NOMO-1 (cell line): Measurements from ENCODE around the gene ERC1.
"Not testable (repeated sequence)": the region's sequence is repeated elsewhere in the genome, so short reads cannot be mapped to it uniquely, and the experiment has no call there.

ENCODE experiments used
- DNase-seq, 2 experiments: peaks; one replicate each; lab custom pipeline; 2025; ENCODE audit not compliant: unreplicated experiment in 2 of 2; lab: John Stamatoyannopoulos, UW

Gene ERC1

DNA sequence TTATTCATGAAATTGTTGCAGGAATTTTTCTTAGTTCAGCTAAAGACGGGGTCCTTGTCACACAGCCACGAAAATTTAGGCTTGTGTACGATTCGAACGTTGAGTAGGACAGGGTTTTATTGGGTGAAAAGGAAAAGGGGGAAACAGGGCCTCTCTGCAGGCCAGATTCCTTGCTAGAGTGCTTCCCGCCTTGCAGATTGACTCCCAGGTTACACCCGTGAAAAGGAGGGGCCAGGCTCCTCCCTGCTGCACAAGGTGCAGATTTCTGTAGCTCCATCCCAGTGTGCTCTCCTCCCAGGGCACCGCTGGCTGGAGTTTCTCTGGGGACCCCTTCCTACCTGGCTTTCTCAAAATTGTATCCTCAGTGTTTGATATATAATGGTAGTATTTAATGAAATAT lies 221.5 kb downstream of the ERC1 start:
- DNase-seq: no peak

DNA sequence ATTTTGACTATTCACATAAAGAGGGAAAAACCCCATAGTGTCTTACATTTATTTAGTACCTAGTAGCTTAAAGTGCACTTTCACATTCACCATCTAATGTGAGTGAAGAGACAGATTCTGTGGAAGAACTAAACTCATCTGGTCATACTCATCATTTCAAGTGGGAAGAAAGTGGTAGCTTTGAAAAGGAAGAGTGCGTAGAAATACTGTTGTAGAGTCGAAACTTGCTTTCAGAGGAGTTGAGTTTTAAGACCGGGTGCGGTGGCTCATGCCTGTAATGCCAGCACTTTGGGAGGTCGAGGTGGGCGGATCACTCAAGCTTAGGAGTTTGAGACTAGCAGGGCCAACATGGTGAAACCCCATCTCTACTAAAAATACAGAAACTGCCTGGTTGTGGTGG lies 222.2 kb downstream of the ERC1 start:
- no peak for DNase-seq

DNA sequence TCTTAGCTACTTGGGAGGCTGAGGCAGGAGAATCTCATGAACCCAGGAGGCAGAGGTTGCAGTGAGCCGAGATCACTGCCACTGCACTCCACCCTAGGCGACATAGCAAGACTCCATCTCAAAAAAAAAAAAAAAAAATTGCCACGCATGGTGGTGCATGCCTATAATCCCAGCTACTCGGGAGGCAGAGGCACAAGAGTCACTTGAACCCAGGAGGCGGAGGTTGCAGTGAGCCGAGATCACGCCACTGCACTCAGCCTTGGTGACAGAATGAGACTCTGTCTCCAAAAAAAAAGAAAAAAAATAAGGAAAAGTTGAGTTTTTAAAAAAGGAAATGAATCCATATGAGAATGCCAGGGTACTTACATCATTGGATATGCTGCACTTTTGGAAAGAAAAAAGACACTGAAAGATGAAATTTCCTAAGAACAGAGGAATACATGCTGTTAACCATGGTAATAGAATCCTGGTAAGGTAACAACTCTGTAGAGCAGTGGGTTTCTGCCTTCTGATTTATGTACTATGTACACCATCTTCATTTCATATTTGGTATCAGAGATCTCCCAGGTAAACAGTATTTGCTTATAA lies 222.7 kb downstream of the ERC1 start:
- no peak for DNase-seq

- DNase-seq: no peak
Measured at GRCh38 chr12:1216560-1216959, 225.5 kb downstream of the ERC1 start.

DNA sequence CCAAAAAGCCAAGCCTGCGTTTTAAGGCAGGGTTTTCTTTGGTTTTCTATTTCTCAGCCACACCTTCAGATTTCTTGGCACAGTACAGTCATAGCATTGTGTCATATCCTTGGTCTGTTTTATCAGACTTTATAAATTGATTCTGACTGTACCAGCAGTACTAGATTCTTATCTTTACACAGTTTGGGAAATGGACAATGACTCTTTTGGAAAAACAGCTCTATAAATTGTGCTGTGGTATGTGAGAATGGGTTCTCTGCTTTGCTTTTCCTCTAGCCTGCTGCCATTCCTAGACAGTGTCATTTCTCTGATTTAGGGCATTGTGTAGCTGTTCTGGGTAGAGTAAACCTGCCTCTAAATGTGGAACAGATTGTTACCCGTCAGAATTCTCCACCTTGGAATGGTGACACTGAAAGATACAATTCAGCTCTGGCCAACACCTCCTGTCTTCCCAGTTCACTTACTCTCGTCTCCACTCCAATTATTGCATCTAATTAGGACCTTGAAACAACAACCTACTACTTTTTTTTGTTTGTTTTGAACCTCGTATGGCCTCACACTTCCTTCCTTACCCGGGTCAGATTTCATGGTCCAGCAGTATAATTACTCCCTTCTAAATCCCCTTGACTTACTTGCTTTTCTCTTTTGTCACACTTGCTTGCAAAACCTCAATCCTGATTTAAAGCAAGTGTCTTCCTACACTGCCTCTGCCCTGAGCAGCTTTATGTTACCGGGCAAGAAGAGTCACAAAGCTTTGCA lies 226.3 kb downstream of the ERC1 start:
- peak in 1 of 2 experiments; percentile 33 for DNase-seq

DNA sequence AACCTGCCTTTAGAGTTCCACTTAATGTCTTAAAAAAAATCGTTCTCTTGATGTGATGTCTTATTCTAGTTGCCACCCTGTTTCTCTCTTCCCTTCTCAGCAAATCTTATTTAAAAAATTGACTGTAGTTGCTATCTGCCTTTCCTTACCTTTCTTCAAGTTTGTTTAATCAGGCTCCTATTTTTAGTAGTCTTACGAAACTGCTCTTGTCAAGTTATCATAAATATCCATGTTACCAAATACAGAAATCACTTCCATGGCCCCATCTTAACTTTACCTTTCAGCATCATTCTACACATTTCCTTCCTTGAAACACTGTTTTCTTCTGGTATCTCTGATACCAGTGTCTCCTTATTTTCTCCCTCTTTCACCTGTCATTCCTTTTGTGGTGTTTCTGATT lies 227.3 kb downstream of the ERC1 start:
- no peak for DNase-seq

- no peak for DNase-seq
Measured at GRCh38 chr12:1220127-1221092, 229.4 kb downstream of the ERC1 start.

DNA sequence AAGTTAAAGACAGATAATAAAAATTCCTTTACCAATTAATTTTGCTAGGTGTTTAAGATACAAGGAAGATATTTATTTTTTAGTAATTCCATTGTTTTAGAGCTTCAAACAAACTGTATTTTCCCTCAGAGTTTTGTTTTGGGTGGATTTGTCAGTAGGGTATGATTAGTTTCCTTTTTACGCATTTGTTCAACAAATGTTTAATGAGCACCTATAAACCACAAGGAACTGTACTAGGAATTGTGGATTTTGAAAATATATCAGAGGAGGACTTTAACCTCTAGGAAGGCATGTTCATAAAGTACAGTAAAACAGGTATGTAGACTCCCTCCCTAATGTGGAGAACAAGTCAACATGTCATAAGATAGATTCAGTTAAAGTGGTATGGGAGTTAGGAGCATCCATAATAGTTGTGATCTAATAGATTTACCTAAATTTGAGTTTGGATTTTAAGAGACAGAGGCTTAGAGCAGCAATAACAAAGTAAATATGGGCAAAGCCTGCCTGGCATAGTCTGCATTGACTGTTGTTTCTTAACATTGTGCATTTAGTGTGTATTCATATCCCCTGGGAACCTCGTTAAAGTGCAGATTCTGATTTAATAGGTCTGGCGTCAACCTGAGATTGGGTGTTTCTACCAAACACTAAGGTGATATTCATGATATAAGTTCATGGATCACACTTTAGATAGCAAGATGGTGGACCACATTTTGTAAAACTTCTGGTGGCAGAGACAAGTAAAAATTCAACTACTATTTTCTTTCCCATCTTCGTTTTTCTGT lies 232.0 kb downstream of the ERC1 start:
- no peak for DNase-seq

DNA sequence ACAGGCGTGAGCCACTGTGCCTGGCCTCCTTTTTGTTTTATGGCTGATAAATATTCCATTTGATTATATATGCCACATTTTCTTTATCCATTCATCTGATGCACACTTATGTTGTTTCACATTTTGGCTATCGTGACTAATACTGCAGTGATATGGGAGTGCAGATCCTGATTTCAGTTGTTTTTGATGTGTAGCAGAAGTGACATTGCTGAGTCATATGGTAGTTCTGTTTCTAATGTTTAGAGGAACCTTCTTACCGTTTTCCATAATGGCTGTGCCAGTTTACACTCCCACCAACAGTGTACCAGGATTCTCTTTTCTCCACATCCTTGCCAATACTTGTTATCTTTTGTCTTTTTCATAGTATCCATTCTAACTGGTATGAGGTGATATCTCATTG lies 235.9 kb downstream of the ERC1 start:
- no peak for DNase-seq

- no peak for DNase-seq
Measured at GRCh38 chr12:1234073-1234472, 243.1 kb downstream of the ERC1 start.

- no peak for DNase-seq
Measured at GRCh38 chr12:1246637-1247036, 255.6 kb downstream of the ERC1 start.

- no peak for DNase-seq
Measured at GRCh38 chr12:1250641-1251040, 259.6 kb downstream of the ERC1 start.

- no peak for DNase-seq
Measured at GRCh38 chr12:1252758-1253157, 261.7 kb downstream of the ERC1 start.

DNA sequence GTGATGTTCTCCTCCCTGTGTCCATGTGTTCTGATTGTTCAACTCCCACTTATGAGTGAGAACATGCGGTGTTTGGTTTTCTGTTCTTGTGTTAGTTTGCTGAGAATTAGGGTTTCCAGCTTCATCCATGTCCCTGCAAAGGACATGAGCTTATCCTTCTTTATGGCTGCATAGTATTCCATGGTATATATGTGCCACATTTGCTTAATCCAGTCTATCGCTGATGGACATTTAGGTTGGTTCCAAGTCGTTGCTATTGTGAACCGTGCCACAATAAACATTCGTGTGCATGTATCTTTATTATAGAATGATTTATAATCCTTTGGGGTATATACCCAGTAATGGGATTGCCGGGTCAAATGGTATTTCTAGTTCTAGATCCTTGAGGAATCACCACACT lies 264.1 kb downstream of the ERC1 start:
- not testable (repeated sequence) for DNase-seq

- not testable (repeated sequence) for DNase-seq
Measured at GRCh38 chr12:1255854-1256253, 264.8 kb downstream of the ERC1 start.

DNA sequence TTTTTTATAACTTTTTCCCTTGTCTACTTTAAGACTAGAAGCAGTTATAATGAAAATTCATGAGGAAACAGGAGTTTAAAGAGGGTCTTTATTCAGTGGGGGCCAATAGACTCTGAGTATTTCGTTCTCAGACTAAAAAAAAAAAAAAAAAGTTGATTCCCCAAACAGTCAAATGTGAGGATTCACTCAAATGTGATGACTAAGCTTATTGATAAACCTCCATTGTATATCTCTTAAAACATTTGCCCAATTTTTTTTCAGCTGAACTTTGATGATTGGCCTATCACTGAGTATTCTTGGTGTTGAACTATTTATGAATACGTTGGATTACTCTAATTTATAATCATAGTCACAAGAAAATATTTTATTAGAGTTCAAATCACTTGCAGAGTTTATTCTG lies 265.3 kb downstream of the ERC1 start:
- DNase-seq: no peak

DNA sequence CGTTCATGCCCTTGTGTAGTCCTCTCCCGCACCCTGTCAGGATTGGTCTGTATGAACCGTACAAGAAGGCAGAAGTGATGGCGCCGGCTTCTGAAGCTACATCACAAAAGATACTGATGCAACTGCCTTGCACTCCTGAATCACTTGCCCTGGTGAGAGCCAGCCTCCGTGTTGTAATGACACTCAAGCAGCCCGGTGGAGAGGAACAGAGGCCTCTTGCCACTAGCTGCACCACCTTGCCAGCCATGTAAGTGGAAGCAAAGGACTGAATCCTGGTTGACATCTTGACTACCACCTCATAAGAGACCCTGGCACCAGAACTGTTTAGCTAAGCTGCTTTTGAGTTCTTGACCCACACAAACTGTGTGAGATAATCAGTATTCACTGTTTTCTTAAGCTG lies 266.0 kb downstream of the ERC1 start:
- no peak for DNase-seq

DNA sequence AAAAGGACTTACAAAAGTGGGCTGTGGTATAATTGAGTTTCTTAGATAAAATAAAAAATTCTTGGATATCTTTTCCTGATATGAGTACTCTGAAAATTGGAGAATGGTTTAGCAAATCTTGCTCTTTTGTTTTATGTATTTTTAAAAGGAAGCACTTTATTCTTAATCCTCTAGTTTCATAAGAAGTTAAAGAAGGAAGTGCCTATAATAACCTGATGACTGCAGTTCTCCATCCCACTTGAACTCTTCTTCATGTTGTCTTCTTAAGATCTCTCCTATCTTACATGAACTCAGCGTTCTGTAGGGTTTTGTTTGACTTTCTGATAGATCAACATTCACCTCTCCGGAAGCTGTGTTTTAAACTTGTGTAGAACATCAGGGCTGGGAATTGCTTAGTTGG lies 271.0 kb downstream of the ERC1 start:
- DNase-seq: peak in 1 of 2 experiments; percentile 75

DNA sequence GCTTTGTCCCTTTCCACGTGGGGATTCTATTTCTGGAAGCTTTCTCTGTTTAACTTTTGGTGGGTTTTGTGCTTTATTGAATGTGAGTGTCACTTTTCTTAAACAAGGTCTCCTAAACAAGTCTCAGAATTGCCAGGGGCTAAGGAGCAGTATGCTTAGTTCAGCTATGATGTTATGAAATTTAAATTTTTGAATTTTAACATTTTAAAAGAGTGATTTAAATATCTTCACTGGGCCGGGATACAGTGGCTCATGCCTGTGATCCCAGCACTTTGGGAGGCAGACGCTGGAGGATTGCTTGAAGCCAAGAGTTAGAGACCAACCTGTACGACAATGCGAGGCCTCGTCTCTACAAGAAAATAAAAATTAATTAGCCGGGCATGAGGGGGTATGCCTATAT lies 276.2 kb downstream of the ERC1 start:
- DNase-seq: no peak

DNA sequence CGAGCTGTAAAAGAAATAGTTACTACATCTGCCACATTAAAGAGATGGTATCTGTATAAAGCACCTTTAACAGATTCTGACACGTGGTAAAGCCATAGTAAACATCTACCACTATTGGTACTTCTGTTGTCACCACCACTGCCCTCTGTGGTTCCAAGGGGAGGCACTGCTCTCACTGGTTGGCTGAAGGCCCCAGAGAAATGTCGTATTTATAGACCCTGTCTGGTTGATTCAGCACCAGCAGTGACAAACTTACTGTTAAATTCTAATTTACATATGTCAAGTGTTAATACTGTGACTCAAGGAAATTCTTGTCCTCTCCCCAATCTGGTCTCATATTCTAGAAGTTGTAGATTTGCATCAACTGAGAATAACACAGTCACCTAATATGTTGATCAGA lies 281.1 kb downstream of the ERC1 start:
- no peak for DNase-seq

GRCh38 chr12:1273051-1273450 lies 282.0 kb downstream of the ERC1 start:
- DNase-seq: no peak
